HEK293T (cell line): ENCODE results near the gene MSS51.

Experiments
- CTCF ChIA-PET: fragments of 350-600 bp; formaldehyde crosslinking; extraction: SDS; loops from one replicate; lab custom pipeline; 2021; ENCODE audit warnings: antibody characterized with exemption, inconsistent platforms; lab: Yijun Ruan, JAX
- POLR2A ChIA-PET: fragments of 350-600 bp; formaldehyde crosslinking; extraction: SDS; loops from one replicate; lab custom pipeline; 2020; ENCODE audit warnings: antibody characterized with exemption, inconsistent platforms; lab: Yijun Ruan, JAX
- DNase-seq: peaks from one replicate; pipeline ENCODE4 v3.0.0; 2012; ENCODE audit warnings: mixed read lengths; ENCODE audit errors: extremely low spot score
- ARNT ChIP-seq: fragments of 450-650 bp; IDR thresholded peaks from 2 replicates; pipeline ENCODE4 v1.6.1; 2017; ENCODE audit warnings: mild to moderate bottlenecking
- BHLHE40 ChIP-seq: fragments of 450-650 bp; IDR thresholded peaks from 2 replicates; pipeline ENCODE4 v1.6.1; 2016; ENCODE audit warnings: mild to moderate bottlenecking, moderate library complexity, borderline replicate concordance
- CTBP1 ChIP-seq: fragments of 450-650 bp; IDR thresholded peaks from 2 replicates; pipeline ENCODE4 v1.6.1; 2016; ENCODE audit warnings: borderline replicate concordance
- ELF4 ChIP-seq: fragments of 450-650 bp; IDR thresholded peaks from 2 replicates; pipeline ENCODE4 v1.6.1; 2017; ENCODE audit warnings: antibody characterized with exemption
- FOXA1 ChIP-seq: fragments of 450-650 bp; IDR thresholded peaks from 2 replicates; pipeline ENCODE4 v1.6.1; 2016; ENCODE audit warnings: mild to moderate bottlenecking
- FOXK2 ChIP-seq: fragments of 450-650 bp; IDR thresholded peaks from 2 replicates; pipeline ENCODE4 v1.6.1; 2016; ENCODE audit warnings: mild to moderate bottlenecking
- FOXM1 ChIP-seq: fragments of 450-650 bp; IDR thresholded peaks from 2 replicates; pipeline ENCODE4 v1.6.1; 2017; ENCODE audit warnings: mild to moderate bottlenecking, borderline replicate concordance
- HDGF ChIP-seq: fragments of 450-650 bp; IDR thresholded peaks from 2 replicates; pipeline ENCODE4 v1.6.1; 2017; ENCODE audit warnings: antibody characterized with exemption, borderline replicate concordance
- L3MBTL2 ChIP-seq: fragments of 450-650 bp; conservative IDR thresholded peaks from 2 replicates; pipeline ENCODE4 v1.6.1; 2016; ENCODE audit warnings: mild to moderate bottlenecking
- LEF1 ChIP-seq: fragments of 450-650 bp; IDR thresholded peaks from 2 replicates; pipeline ENCODE4 v1.6.1; 2017; ENCODE audit warnings: mild to moderate bottlenecking, borderline replicate concordance
- NFRKB ChIP-seq: fragments of 450-650 bp; IDR thresholded peaks from 2 replicates; pipeline ENCODE4 v1.6.1; 2016; ENCODE audit warnings: mild to moderate bottlenecking, moderate library complexity
- PKNOX1 ChIP-seq: fragments of 450-650 bp; IDR thresholded peaks from 2 replicates; pipeline ENCODE4 v1.6.1; 2016
- SP1 ChIP-seq: fragments of 450-650 bp; IDR thresholded peaks from 2 replicates; pipeline ENCODE4 v1.6.1; 2017
- SUZ12 ChIP-seq: fragments of 450-650 bp; IDR thresholded peaks from 2 replicates; pipeline ENCODE4 v1.6.1; 2016; ENCODE audit warnings: mild to moderate bottlenecking
- TARDBP ChIP-seq: fragments of 450-650 bp; IDR thresholded peaks from 2 replicates; pipeline ENCODE4 v1.6.1; 2016
- ZNF384 ChIP-seq: fragments of 450-650 bp; IDR thresholded peaks from 2 replicates; pipeline ENCODE4 v1.6.1; 2016

MSS51 gene

DNA sequence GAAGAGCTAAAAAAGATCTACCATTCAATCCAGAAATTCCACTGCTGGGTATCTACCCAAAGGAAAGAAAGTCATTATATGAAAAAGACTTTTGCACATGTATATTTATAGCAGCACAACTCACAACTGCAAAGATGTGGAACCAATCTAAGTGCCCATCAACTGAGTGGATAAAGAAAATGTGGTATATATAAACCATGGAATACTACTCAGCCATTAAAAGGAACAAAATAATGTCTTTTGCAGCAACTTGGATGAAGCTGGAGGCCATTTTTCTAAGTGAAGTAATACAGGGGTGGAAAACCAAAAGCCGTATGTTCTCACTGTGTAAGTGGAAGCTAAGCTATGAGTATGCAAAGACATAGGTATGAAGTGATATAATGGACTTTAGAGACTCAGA lies 22.5 kb downstream of the MSS51 start:
- TF ChIP-seq TARDBP (no peak), ARNT (no peak), FOXA1 (no peak), CTBP1 (no peak), LEF1 (no peak), PKNOX1 (no peak), SUZ12 (no peak), ZNF384 (no peak), FOXM1 (no peak), BHLHE40 (no peak), ELF4 (no peak), FOXK2 (no peak), SP1 (no peak), L3MBTL2 (no peak), HDGF (no peak), NFRKB (no peak)
- POLR2A ChIA-PET, result interaction anchor here (0.6 kb wide), 1 partner anchor 164 kb away, joined by 3 read pairs; the partner anchor contains the start of gene DNAJC9
- CTCF ChIA-PET, result no interaction called here
- DNase-seq, result no peak

GRCh38 chr10:73408978-73409521 lies 24.3 kb downstream of the MSS51 start:
- DNase-seq, result no peak
- TF ChIP-seq SP1 (no peak), ZNF384 (no peak), CTBP1 (no peak), FOXA1 (no peak), HDGF (no peak), LEF1 (no peak), ARNT (no peak)
- ChIA-PET CTCF (no interaction called here), POLR2A (no interaction called here)

DNA sequence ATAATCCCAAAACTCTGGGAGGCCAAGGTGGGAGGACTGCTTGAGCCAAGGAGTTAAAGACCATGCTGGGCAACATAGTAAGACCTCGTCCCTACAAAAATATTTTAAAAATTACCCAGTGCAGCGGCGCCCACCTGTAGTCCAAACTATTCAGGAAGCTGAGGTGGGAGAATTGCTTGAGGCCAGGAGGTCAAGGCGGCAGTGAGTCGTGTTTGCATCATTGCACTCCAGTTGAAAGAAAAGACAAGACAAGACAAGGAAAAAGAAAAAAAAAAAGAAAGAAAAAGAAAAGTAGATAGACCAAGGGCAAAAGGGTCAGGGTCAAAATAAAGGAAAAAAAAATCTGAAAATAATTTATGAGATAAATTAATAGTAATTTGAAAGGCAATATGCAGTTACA lies 25.3 kb downstream of the MSS51 start:
- ChIA-PET POLR2A (no interaction called here), CTCF (no interaction called here)
- DNase-seq, result no peak
- TF ChIP-seq SUZ12, result no peak
- no peak for TF ChIP-seq TARDBP
- TF ChIP-seq ELF4, result no peak
- no peak for TF ChIP-seq HDGF
- no peak for TF ChIP-seq L3MBTL2
- no peak for TF ChIP-seq FOXA1
- no peak for TF ChIP-seq CTBP1
- TF ChIP-seq LEF1, result no peak
- no peak for TF ChIP-seq ARNT
- no peak for TF ChIP-seq PKNOX1
- TF ChIP-seq ZNF384, result no peak
- TF ChIP-seq FOXM1, result no peak
- TF ChIP-seq BHLHE40, result no peak

DNA sequence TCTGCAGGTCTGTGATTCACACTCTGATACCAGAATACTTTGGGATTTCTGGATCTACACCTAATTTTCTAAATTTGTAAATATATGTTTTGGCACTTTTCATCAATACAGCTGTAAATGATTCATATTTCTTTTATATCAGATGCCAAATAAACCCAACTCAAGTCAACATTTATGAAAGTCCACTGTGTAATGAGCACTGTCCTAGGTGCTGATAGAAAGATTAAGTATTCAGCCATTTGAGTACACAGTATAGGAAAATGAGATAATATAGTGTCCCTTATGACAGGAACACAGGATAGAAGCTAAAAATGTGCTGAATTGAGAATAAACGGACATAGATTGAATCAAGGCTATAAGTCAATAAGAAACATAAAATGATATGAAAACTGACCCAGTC lies 25.9 kb downstream of the MSS51 start:
- CTCF ChIA-PET, result no interaction called here
- POLR2A ChIA-PET, result no interaction called here
- TF ChIP-seq HDGF, result no peak
- TF ChIP-seq FOXA1, result no peak
- no peak for TF ChIP-seq BHLHE40
- TF ChIP-seq ARNT, result no peak
- TF ChIP-seq SP1, result no peak
- no peak for TF ChIP-seq NFRKB
- no peak for TF ChIP-seq FOXK2
- no peak for TF ChIP-seq FOXM1
- TF ChIP-seq CTBP1, result no peak
- TF ChIP-seq PKNOX1, result no peak
- no peak for DNase-seq

GRCh38 chr10:73406846-73407245 lies 26.5 kb downstream of the MSS51 start:
- no peak for TF ChIP-seq SP1
- TF ChIP-seq ELF4, result no peak
- no peak for TF ChIP-seq BHLHE40
- ChIA-PET CTCF (no interaction called here), POLR2A (interaction anchor here (1.2 kb wide), 1 partner anchor 48 kb away, joined by 5 read pairs; the partner anchor contains the start of gene CFAP70)
- no peak for DNase-seq

DNA sequence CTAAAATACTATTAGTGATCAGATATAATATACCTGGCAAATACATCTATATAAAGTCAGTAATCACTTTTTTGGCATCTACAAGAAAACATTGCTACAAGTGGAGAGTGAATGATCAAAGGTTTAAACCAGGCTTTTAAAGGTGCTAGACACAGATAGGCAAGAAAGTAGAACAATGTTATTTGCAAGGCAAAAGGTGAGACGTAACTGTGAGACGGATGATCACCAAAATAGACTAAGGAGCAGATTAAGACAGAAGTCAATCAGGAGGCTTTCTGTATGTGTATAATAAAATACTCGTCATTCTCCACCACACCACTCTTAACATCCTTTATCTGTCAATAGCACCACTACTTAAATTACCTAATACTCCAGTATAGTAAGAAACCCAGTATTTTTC lies 27.8 kb downstream of the MSS51 start:
- ChIA-PET POLR2A (no interaction called here), CTCF (no interaction called here)
- TF ChIP-seq ELF4 (no peak), FOXA1 (no peak), BHLHE40 (no peak)
- no peak for DNase-seq

DNA sequence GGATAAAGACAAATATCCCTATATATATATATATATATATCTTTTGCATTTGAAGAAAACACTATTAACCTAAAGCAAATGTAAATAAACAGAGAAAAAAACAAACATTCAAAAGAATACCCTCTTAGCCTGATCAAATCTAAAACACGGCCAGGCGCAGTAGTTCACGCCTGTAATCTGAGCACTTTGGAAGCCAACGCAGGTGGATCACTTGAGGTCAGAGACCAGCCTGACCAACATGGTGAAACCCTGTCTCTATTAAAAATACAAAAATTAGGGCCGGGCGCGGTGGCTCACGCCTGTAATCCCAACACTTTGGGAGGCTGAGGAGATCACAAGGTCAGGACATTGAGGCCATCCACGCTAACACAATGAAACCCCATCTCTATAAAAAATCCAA lies 28.7 kb downstream of the MSS51 start:
- TF ChIP-seq ARNT, result no peak
- no peak for TF ChIP-seq FOXK2
- no peak for TF ChIP-seq BHLHE40
- TF ChIP-seq TARDBP, result no peak
- no peak for TF ChIP-seq HDGF
- no peak for TF ChIP-seq SP1
- TF ChIP-seq FOXA1, result no peak
- no peak for TF ChIP-seq CTBP1
- TF ChIP-seq FOXM1, result no peak
- no peak for TF ChIP-seq PKNOX1
- TF ChIP-seq LEF1, result no peak
- no peak for TF ChIP-seq ELF4
- TF ChIP-seq SUZ12, result no peak
- TF ChIP-seq L3MBTL2, result no peak
- no peak for TF ChIP-seq NFRKB
- TF ChIP-seq ZNF384, result no peak
- CTCF ChIA-PET, result no interaction called here
- no peak for DNase-seq
- POLR2A ChIA-PET, result no interaction called here
